Neutrophil (primary cell): ENCODE measurements around the gene OR1M1.

Source experiments
- H3K27ac ChIP-seq: fragments of 200-600 bp; sonication (generic); 2 replicates; pipeline ENCODE4 v1.5.1; 2016; ENCODE audit warnings: mild to moderate bottlenecking, moderate library complexity
- H3K27me3 ChIP-seq: fragments of 200-600 bp; sonication (generic); 2 replicates; pipeline ENCODE4 v1.6.0; 2016; ENCODE audit warnings: mild to moderate bottlenecking
- H3K36me3 ChIP-seq: fragments of 200-600 bp; sonication (generic); 2 replicates; pipeline ENCODE4 v1.5.1; 2017
- H3K4me1 ChIP-seq, 2 experiments: fragments of 200-600 bp in 1 of 2; sonication (generic) in 1 of 2; 1 replicate in 1 of 2; 2 replicates in 1 of 2; pipeline versions ENCODE4 v1.5.1 to v1.6.1; 2013 to 2016; ENCODE audit warnings: low read depth in 1 of 2, low read length in 1 of 2, mild to moderate bottlenecking in 1 of 2, moderate library complexity in 1 of 2; ENCODE audit not compliant: control insufficient read depth in 1 of 2, insufficient read depth in 1 of 2
- H3K4me3 ChIP-seq, 2 experiments: fragments of 200-600 bp in 1 of 2; sonication (generic) in 1 of 2; 1 replicate in 1 of 2; 2 replicates in 1 of 2; pipeline ENCODE4 v1.5.1; 2013 to 2016; ENCODE audit warnings: low read depth in 1 of 2, low read length in 1 of 2, mild to moderate bottlenecking in 1 of 2, moderate library complexity in 1 of 2
- H3K9me3 ChIP-seq: fragments of 200-600 bp; sonication (generic); 2 replicates; pipeline ENCODE4 v1.5.1; 2016
- CTCF ChIP-seq: fragments of 200-600 bp; sonication (generic); IDR thresholded peaks from 2 replicates; pipeline ENCODE4 v1.5.1; 2016; ENCODE audit warnings: antibody characterized with exemption

Gene OR1M1

GRCh38 chr19:9076901-9077300 lies 10.0 kb upstream of the OR1M1 start:
- H3K4me1 ChIP-seq = no peaks in the 10 kb centered on the region
- no peak for TF ChIP-seq CTCF
- no peak overlapping the region for H3K27ac ChIP-seq
- H3K9me3 ChIP-seq = no peaks in the 10 kb centered on the region
- no peak overlapping the region for H3K4me3 ChIP-seq
- no peaks in the 10 kb centered on the region for H3K36me3 ChIP-seq
- H3K27me3 ChIP-seq = no peaks in the 10 kb centered on the region

DNA sequence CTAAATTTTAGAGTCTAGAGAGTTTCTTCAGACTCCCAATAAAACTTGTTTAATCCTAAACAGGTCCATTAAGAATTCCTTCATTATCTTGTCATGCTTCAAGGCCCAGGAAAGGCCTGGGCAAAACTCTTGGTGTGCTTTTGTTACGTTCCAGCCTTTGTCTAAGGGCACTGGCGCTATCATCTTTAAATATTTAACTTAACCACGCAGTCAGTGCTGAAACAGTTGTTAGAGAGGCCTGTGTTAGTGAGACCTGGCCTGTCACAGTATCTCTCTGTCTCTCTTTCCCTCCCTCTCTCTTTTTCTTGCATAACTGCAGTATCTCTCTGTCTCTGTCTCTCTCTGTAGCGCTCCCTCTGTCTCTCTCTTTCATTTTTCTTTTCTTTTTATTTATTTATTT lies 8.2 kb upstream of the OR1M1 start:
- Histone ChIP-seq H3K27ac (no peak overlapping the region), H3K27me3 (no peaks in the 10 kb centered on the region), H3K9me3 (no peaks in the 10 kb centered on the region), H3K4me3 (no peak overlapping the region), H3K36me3 (no peaks in the 10 kb centered on the region), H3K4me1 (no peaks in the 10 kb centered on the region)
- no peak for TF ChIP-seq CTCF

GRCh38 chr19:9107375-9107774 lies 20.5 kb downstream of the OR1M1 start, which contains the start of gene OR7G2:
OR7G2 (minus strand) TSS chr19:9107475; CDS start chr19:9103243, 4,232 bp downstream.
- Histone ChIP-seq H3K27ac (no peak within 1 kb of the TSS), H3K4me3 (no peak within 1 kb of the TSS), H3K36me3 (no peaks in the 10 kb centered on the region), H3K27me3 (peaks cover 8% of the 10 kb centered on the region), H3K9me3 (no peaks in the 10 kb centered on the region), H3K4me1 (no peaks in the 10 kb centered on the region)
- no peak for TF ChIP-seq CTCF

GRCh38 chr19:9109959-9110358 lies 23.1 kb downstream of the OR1M1 start:
- Histone ChIP-seq H3K4me1 (no peaks in the 10 kb centered on the region), H3K4me3 (no peak overlapping the region), H3K9me3 (no peaks in the 10 kb centered on the region), H3K36me3 (no peaks in the 10 kb centered on the region), H3K27me3 (peaks cover 8% of the 10 kb centered on the region), H3K27ac (no peak overlapping the region)
- TF ChIP-seq CTCF = no peak

DNA sequence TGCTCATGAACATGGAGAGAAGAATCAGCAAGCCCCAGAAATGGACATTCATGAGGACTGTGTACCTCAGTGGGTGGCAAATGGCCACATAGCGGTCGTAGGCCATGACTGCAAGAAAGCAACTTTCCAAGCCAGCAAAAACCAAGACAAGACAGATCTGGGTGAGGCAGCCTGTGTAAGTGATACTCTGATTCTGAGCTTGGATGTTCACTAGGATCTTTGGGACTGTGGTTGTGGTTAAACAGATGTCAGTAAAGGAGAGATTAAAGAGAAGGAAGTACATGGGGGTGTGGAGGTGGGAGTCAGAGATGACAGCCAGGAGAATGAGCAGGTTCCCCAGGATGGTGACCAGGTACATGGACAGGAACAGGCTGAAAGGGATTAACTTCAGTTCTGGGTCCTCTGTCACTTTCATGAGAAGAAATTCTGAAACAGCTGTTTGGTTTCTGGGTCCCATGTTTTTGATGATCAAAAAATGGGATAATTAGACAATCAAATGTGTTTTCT lies 28.5 kb downstream of the OR1M1 start, which contains the start of gene OR7G1:
TSS of gene OR7G1 (minus strand) at position 457 of the 507 bp plus-strand sequence. CDS start at position 457, 0 bp downstream.
- Histone ChIP-seq H3K27ac (no peak within 1 kb of the TSS), H3K27me3 (peaks cover 23% of the 10 kb centered on the region), H3K4me3 (no peak within 1 kb of the TSS), H3K4me1 (no peaks in the 10 kb centered on the region), H3K9me3 (no peaks in the 10 kb centered on the region), H3K36me3 (no peaks in the 10 kb centered on the region)
- TF ChIP-seq CTCF = no peak
